ENCODE results near the gene STAU1.

STAU1 gene

DNA sequence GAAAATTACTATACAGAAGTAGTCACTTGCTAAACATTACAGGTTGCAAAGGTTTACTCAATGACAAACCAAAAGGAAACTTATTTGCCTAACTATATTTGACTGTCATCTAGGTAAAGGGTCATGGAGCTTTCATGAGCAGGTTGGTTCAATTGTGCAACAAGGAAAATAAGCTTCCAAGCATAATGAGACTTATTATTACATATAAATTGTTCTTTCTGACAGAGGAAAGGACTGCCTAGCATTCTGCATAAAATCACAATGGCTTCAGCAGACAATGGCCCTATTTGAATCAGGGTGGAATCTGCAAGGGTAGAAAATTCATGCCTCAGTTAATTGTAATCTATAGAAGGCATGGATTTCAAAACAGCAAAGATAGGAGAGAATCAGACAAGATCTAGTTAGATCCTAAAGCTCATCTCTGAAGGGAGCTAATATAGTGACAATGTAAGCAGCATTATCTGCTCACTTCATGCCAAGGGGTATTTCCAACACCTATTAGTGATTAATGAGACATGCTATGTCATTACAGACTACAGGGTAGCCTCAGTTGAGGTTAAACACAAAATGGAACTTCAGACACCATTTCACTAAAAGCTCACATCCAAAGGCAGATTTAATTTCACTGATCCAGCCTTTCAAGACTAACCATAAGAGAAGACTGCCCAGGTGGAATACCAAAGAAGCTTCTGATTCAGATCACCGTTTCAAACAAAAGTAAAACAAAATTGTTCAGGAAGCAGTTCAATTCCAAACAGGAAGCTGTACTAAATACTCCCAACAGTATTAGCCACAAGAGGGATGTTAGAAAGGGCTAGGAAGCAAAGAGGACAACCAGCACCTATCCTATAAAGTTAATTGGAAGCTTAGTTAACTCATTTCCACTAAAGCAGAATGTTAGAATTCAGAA is 8.5 kb downstream of the STAU1 start:
- no peak overlapping the region for H3K4me3 ChIP-seq
- no peak overlapping the region for H3K27ac ChIP-seq
- intact Hi-C loops (cut with DNase I; ENCODE audit: low total_unique reads): no loop called here
- DNase-seq: no peak
- H3K36me3 ChIP-seq: peaks cover 0 to 11% (median 5%) of the 10 kb centered on the region in 3 donors
- H3K4me1 ChIP-seq: peaks cover 0 to 36% (median 5%) of the 10 kb centered on the region in 4 donors
- H3K27me3 ChIP-seq: no peaks in the 10 kb centered on the region
- no peaks in the 10 kb centered on the region for H3K9me3 ChIP-seq
- no peak for TF ChIP-seq CTCF (IDR thresholded peaks at IDR 0.05)

DNA sequence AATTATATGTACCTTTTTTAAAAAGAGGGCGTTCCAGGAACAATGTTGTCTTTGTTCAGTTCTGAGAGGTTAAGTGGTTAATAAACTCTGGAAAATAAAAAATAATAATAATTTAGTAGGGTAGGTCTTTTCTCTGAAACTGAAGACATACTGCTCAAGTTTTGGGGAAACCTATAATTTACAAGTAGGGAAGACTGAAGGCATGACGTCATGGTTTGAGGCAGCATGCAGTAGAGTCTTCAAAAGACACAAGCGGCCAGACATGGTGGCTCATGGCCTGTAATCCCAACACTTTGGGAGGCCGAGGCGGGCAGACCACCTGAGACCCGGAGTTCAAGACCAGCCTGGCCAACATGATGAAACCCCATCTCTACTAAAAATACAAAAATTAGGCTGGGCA is 14.0 kb downstream of the STAU1 start:
- intact Hi-C loops (cut with DNase I; ENCODE audit: low total_unique reads): no loop called here
- peaks cover 6 to 21% (median 8%) of the 10 kb centered on the region in 3 donors for H3K36me3 ChIP-seq
- H3K27ac ChIP-seq: no peak overlapping the region
- no peak for DNase-seq
- H3K27me3 ChIP-seq: no peaks in the 10 kb centered on the region
- H3K4me1 ChIP-seq: peaks cover 0 to 14% (median under 1%) of the 10 kb centered on the region in 4 donors
- no peak for TF ChIP-seq CTCF (IDR thresholded peaks at IDR 0.05)
- no peaks in the 10 kb centered on the region for H3K9me3 ChIP-seq
- H3K4me3 ChIP-seq: no peak overlapping the region

DNA sequence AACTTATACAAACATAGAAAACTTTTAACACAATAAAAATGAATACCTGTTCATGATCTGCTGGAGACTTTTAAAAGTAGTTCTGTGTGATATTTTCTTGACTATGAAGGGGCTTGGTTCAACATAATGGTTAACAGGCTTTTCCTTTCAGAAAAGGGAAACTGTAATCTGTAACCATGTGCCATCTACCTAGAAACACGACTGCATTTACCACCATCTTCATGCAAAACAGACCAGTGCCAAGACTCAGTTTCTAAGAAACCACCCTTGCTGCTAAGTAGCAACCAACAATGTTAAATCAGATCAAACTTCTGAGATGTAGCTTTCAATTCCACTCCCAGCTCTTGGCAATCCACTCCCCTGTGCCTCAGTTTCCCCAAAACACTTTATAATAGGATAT is 15.7 kb downstream of the STAU1 start:
- Histone ChIP-seq H3K9me3 (no peaks in the 10 kb centered on the region), H3K27ac (no peak overlapping the region), H3K36me3 (peaks cover 3 to 10% (median 6%) of the 10 kb centered on the region in 3 donors), H3K4me1 (peaks cover 0 to 31% (median 12%) of the 10 kb centered on the region in 4 donors), H3K4me3 (no peak overlapping the region), H3K27me3 (no peaks in the 10 kb centered on the region)
- no peak for DNase-seq
- intact Hi-C loops (cut with DNase I; ENCODE audit: low total_unique reads): no loop called here
- no peak for TF ChIP-seq CTCF (IDR thresholded peaks at IDR 0.05)

GRCh38 chr20:49171909-49172308 is 16.2 kb downstream of the STAU1 start:
- Histone ChIP-seq H3K27ac (no peak overlapping the region), H3K27me3 (no peaks in the 10 kb centered on the region), H3K36me3 (peaks cover 3 to 10% (median 6%) of the 10 kb centered on the region in 3 donors), H3K4me1 (peaks cover 0 to 36% (median 16%) of the 10 kb centered on the region in 4 donors), H3K4me3 (no peak overlapping the region), H3K9me3 (no peaks in the 10 kb centered on the region)
- intact Hi-C loops (cut with DNase I; ENCODE audit: low total_unique reads): no loop called here
- no peak for DNase-seq
- TF ChIP-seq CTCF (IDR thresholded peaks at IDR 0.05): no peak

DNA sequence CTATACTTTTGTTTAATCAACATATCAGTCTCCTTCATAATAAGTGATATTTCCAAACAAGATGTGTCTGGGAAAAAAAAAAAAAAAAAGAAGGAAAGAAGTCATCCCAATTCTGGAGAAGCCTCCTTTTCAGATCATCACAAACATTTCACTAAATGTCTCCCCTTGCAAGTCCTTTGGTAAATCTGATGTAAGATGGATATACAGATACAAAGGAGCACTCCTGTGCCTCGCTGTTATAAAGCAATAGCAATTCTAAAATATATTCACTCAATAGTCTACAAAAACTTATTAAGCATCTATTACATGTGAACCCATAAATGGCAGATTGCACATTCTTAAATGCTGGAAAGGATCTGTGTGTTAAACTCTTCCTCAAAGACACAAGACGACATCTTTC is 17.4 kb downstream of the STAU1 start:
- Histone ChIP-seq H3K27ac (no peak overlapping the region), H3K27me3 (no peaks in the 10 kb centered on the region), H3K36me3 (peaks cover 3 to 11% (median 6%) of the 10 kb centered on the region in 3 donors), H3K4me3 (no peak overlapping the region), H3K4me1 (peaks cover 0 to 47% (median 22%) of the 10 kb centered on the region in 4 donors), H3K9me3 (no peaks in the 10 kb centered on the region)
- no peak for DNase-seq
- intact Hi-C loops (cut with DNase I; ENCODE audit: low total_unique reads): no loop called here
- no peak for TF ChIP-seq CTCF (IDR thresholded peaks at IDR 0.05)

All from tibial artery (tissue), 4 donors.